Measurements from ENCODE around the gene CCDC34. TPM values are rescaled to one million over a fixed set of nuclear protein-coding genes. Genes with fewer than 3 reads are reported as not detected.
"Not testable (repeated sequence)": the region's sequence is repeated elsewhere in the genome, so short reads cannot be mapped to it uniquely, and the experiment has no call there.

CCDC34 gene
- polyA plus RNA-seq, 1 donor from 2014 or later: 3.0 TPM

- H3K4me1 Mint-ChIP-seq: peaks cover 1 to 6% (median 6%) of the 10 kb centered on the region in 3 donors
These were observed 5.8 kb downstream of the CCDC34 start for GRCh38 chr11:27357250-27357649.

GRCh38 chr11:27356624-27357222 lies 6.3 kb downstream of the CCDC34 start:
- Mint-ChIP-seq H3K27me3 (no peaks in the 10 kb centered on the region), H3K27ac (no peak overlapping the region), H3K4me3 (no peak overlapping the region), H3K9me3 (no peaks in the 10 kb centered on the region), H3K36me3 (no peaks in the 10 kb centered on the region), H3K4me1 (peaks cover 0 to 1% (median 1%) of the 10 kb centered on the region in 3 donors)

More at GRCh38 chr11:27357250-27357649, 5.8 kb downstream of the CCDC34 start:
- Mint-ChIP-seq H3K27me3 (no peaks in the 10 kb centered on the region), H3K4me3 (no peak overlapping the region), H3K36me3 (no peaks in the 10 kb centered on the region), H3K27ac (peak overlapping the region in 1 of 3 donors; percentile 44), H3K9me3 (no peaks in the 10 kb centered on the region)

- Mint-ChIP-seq H3K4me3 (no peak overlapping the region), H3K9me3 (no peaks in the 10 kb centered on the region), H3K4me1 (peaks cover 0 to 1% (median 0%) of the 10 kb centered on the region in 3 donors), H3K27ac (no peak overlapping the region), H3K27me3 (no peaks in the 10 kb centered on the region), H3K36me3 (peaks cover 3% of the 10 kb centered on the region)
These were observed 7.4 kb downstream of the CCDC34 start for GRCh38 chr11:27355575-27356104.

- no peaks in the 10 kb centered on the region for H3K27me3 Mint-ChIP-seq
- peaks cover 0 to 1% (median 0%) of the 10 kb centered on the region in 3 donors for H3K4me1 Mint-ChIP-seq
- H3K27ac Mint-ChIP-seq: peak overlapping the region in 1 of 3 donors; percentile 43
- no peak overlapping the region for H3K4me3 Mint-ChIP-seq
- no peaks in the 10 kb centered on the region for H3K9me3 Mint-ChIP-seq
- H3K36me3 Mint-ChIP-seq: peaks cover 10% of the 10 kb centered on the region
These were observed 8.6 kb downstream of the CCDC34 start for GRCh38 chr11:27354359-27354965.

- Mint-ChIP-seq H3K27ac (no peak overlapping the region), H3K4me3 (no peak overlapping the region), H3K27me3 (no peaks in the 10 kb centered on the region), H3K4me1 (no peaks in the 10 kb centered on the region), H3K9me3 (no peaks in the 10 kb centered on the region), H3K36me3 (peaks cover 10% of the 10 kb centered on the region)
These were observed 9.2 kb downstream of the CCDC34 start for GRCh38 chr11:27353593-27354358.

- H3K36me3 Mint-ChIP-seq: peaks cover 10% of the 10 kb centered on the region
- no peaks in the 10 kb centered on the region for H3K27me3 Mint-ChIP-seq
- H3K27ac Mint-ChIP-seq: no peak overlapping the region
- H3K4me1 Mint-ChIP-seq: no peaks in the 10 kb centered on the region
- H3K4me3 Mint-ChIP-seq: no peak overlapping the region
- no peaks in the 10 kb centered on the region for H3K9me3 Mint-ChIP-seq
These were observed 10.2 kb downstream of the CCDC34 start for GRCh38 chr11:27352781-27353180.

- no peak overlapping the region for H3K4me3 Mint-ChIP-seq
- H3K36me3 Mint-ChIP-seq: peaks cover 10% of the 10 kb centered on the region
- H3K4me1 Mint-ChIP-seq: no peaks in the 10 kb centered on the region
- no peaks in the 10 kb centered on the region for H3K9me3 Mint-ChIP-seq
- H3K27me3 Mint-ChIP-seq: no peaks in the 10 kb centered on the region
- no peak overlapping the region for H3K27ac Mint-ChIP-seq
These were observed 12.5 kb downstream of the CCDC34 start for GRCh38 chr11:27350511-27350910.

- no peaks in the 10 kb centered on the region for H3K27me3 Mint-ChIP-seq
- H3K9me3 Mint-ChIP-seq: peaks cover 0 to 2% (median 0%) of the 10 kb centered on the region in 3 donors
- no peaks in the 10 kb centered on the region for H3K4me1 Mint-ChIP-seq
- H3K36me3 Mint-ChIP-seq: peaks cover 10% of the 10 kb centered on the region
- peak overlapping the region in 1 of 3 donors; percentile 4 for H3K27ac Mint-ChIP-seq
- H3K4me3 Mint-ChIP-seq: no peak overlapping the region
These were observed 13.1 kb downstream of the CCDC34 start for GRCh38 chr11:27349919-27350318.

GRCh38 chr11:27348340-27348873 lies 14.6 kb downstream of the CCDC34 start:
- H3K27me3 Mint-ChIP-seq: no peaks in the 10 kb centered on the region
- no peaks in the 10 kb centered on the region for H3K4me1 Mint-ChIP-seq
- H3K4me3 Mint-ChIP-seq: no peak overlapping the region
- no peak overlapping the region for H3K27ac Mint-ChIP-seq
- H3K36me3 Mint-ChIP-seq: peaks cover 10% of the 10 kb centered on the region
- peaks cover 0 to 2% (median 0%) of the 10 kb centered on the region in 3 donors for H3K9me3 Mint-ChIP-seq

GRCh38 chr11:27347359-27348339 lies 15.4 kb downstream of the CCDC34 start:
- H3K4me1 Mint-ChIP-seq: no peaks in the 10 kb centered on the region
- H3K4me3 Mint-ChIP-seq: no peak overlapping the region
- peaks cover 10% of the 10 kb centered on the region for H3K36me3 Mint-ChIP-seq
- peaks cover 0 to 2% (median 0%) of the 10 kb centered on the region in 3 donors for H3K9me3 Mint-ChIP-seq
- H3K27me3 Mint-ChIP-seq: no peaks in the 10 kb centered on the region
- H3K27ac Mint-ChIP-seq: no peak overlapping the region

- Mint-ChIP-seq H3K9me3 (peaks cover 0 to under 1% (median 0%) of the 10 kb centered on the region in 3 donors), H3K4me3 (no peak overlapping the region), H3K36me3 (no peaks in the 10 kb centered on the region), H3K27ac (no peak overlapping the region), H3K27me3 (no peaks in the 10 kb centered on the region), H3K4me1 (no peaks in the 10 kb centered on the region)
These were observed 23.1 kb downstream of the CCDC34 start for GRCh38 chr11:27339941-27340340.

- H3K9me3 Mint-ChIP-seq, H3K4me1 Mint-ChIP-seq, H3K4me3 Mint-ChIP-seq, H3K27ac Mint-ChIP-seq, H3K36me3 Mint-ChIP-seq, H3K27me3 Mint-ChIP-seq: not testable (repeated sequence)
These were observed 28.3 kb downstream of the CCDC34 start for GRCh38 chr11:27334764-27335163.

GRCh38 chr11:27331981-27332380 lies 31.0 kb downstream of the CCDC34 start:
- peaks cover 4% of the 10 kb centered on the region for H3K36me3 Mint-ChIP-seq
- no peaks in the 10 kb centered on the region for H3K9me3 Mint-ChIP-seq
- H3K27ac Mint-ChIP-seq: peak overlapping the region in 1 of 3 donors; percentile 37
- H3K4me1 Mint-ChIP-seq: no peaks in the 10 kb centered on the region
- no peaks in the 10 kb centered on the region for H3K27me3 Mint-ChIP-seq
- H3K4me3 Mint-ChIP-seq: no peak overlapping the region

GRCh38 chr11:27330633-27331270 lies 32.3 kb downstream of the CCDC34 start:
- no peaks in the 10 kb centered on the region for H3K27me3 Mint-ChIP-seq
- no peaks in the 10 kb centered on the region for H3K4me1 Mint-ChIP-seq
- H3K9me3 Mint-ChIP-seq: no peaks in the 10 kb centered on the region
- H3K4me3 Mint-ChIP-seq: no peak overlapping the region
- H3K27ac Mint-ChIP-seq: no peak overlapping the region
- peaks cover 4% of the 10 kb centered on the region for H3K36me3 Mint-ChIP-seq

All from IgD-negative memory B cell (primary cell).